ENCODE data around the gene SLC16A6. TPM values are rescaled to one million over a fixed set of nuclear protein-coding genes. Genes with fewer than 3 reads are reported as not detected.

The SLC16A6 gene
- total and polyA plus RNA-seq, 12 donors, result 0.47 to 83.0 (median 2.5) TPM

DNA sequence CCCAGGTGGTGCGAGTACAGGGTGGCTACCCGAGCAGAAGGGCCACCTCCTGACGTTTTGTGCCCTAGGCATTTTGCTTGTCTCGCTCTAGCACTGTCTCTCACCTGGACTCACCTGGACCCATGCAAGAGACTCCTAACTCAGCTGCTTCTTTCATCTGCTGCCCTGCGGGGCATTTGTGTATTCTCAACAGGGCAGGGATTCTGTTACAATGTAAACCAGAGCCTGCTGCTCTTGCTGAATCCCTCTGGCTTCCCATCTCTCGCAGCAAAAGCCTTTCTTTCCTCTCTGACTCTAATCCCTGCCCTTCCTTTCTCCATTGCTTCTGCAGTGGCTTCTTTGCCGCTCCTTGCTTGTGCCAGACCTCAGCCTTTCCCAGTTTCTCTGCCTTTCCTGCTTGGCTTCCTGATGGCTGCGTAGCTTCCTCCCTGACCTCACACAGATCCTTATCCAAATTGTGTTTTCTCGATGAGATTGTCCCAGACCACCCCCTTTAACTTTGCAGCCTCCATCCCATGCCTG is 10.6 kb upstream of the SLC16A6 start:
- Histone ChIP-seq H3K4me1 (replicated peaks in 1 of 2) (peaks cover 7% of the 10 kb centered on the region in 2 donors), H3K9me3 (replicated peaks in 1 of 3) (no peaks in the 10 kb centered on the region), H3K27ac (peak overlapping the region in 1 of 5 donors; percentile 52), H3K4me3 (no peak overlapping the region), H3K36me3 (replicated peaks in 1 of 2) (no peaks in the 10 kb centered on the region), H3K27me3 (no peaks in the 10 kb centered on the region)
- intact Hi-C loops (cut with DNase I), result no loop called here
- no peak for DNase-seq
- no peak for TF ChIP-seq POLR2A (IDR thresholded peaks at IDR 0.05)
- TF ChIP-seq, protein P1, sequence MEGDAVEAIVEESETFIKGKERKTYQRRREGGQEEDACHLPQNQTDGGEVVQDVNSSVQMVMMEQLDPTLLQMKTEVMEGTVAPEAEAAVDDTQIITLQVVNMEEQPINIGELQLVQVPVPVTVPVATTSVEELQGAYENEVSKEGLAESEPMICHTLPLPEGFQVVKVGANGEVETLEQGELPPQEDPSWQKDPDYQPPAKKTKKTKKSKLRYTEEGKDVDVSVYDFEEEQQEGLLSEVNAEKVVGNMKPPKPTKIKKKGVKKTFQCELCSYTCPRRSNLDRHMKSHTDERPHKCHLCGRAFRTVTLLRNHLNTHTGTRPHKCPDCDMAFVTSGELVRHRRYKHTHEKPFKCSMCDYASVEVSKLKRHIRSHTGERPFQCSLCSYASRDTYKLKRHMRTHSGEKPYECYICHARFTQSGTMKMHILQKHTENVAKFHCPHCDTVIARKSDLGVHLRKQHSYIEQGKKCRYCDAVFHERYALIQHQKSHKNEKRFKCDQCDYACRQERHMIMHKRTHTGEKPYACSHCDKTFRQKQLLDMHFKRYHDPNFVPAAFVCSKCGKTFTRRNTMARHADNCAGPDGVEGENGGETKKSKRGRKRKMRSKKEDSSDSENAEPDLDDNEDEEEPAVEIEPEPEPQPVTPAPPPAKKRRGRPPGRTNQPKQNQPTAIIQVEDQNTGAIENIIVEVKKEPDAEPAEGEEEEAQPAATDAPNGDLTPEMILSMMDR (IDR thresholded peaks at IDR 0.05), result no peak
- 81 to 86% (median 82%) methylated on average over 9 of the region's 9 CpGs for WGBS, 4 donors

GRCh38 chr17:68299817-68300216 is 8.9 kb upstream of the SLC16A6 start:
- no peak overlapping the region for H3K27ac ChIP-seq
- peaks cover 7% of the 10 kb centered on the region in 2 donors for H3K4me1 ChIP-seq (replicated peaks in 1 of 2)
- no peak overlapping the region for H3K4me3 ChIP-seq
- H3K27me3 ChIP-seq, result no peaks in the 10 kb centered on the region
- TF ChIP-seq POLR2A (IDR thresholded peaks at IDR 0.05), result no peak
- TF ChIP-seq, protein P1 (IDR thresholded peaks at IDR 0.05), result no peak
- DNase-seq, result no peak
- H3K9me3 ChIP-seq (replicated peaks in 1 of 3), result no peaks in the 10 kb centered on the region
- H3K36me3 ChIP-seq (replicated peaks in 1 of 2), result no peaks in the 10 kb centered on the region
- intact Hi-C loops (cut with DNase I), result loop anchor here in 1 of 2 donors (10.0 kb wide), 1 partner anchor 85 kb away; no protein-coding TSS in a partner anchor
- 96 to 100% (median 98%) methylated on average over 2 to 3 of the region's 3 CpGs for WGBS, 4 donors

- intact Hi-C loops (cut with DNase I), result loop anchor here in 1 of 2 donors (10.0 kb wide), 1 partner anchor 86 kb away; no protein-coding TSS in a partner anchor
- H3K36me3 ChIP-seq (replicated peaks in 1 of 2), result no peaks in the 10 kb centered on the region
- TF ChIP-seq POLR2A (IDR thresholded peaks at IDR 0.05), result no peak
- TF ChIP-seq, protein P1 (IDR thresholded peaks at IDR 0.05), result no peak
- H3K4me1 ChIP-seq (replicated peaks in 1 of 2), result peaks cover 7% of the 10 kb centered on the region in 2 donors
- H3K27ac ChIP-seq, result no peak overlapping the region
- DNase-seq, result no peak
- H3K9me3 ChIP-seq (replicated peaks in 1 of 3), result no peaks in the 10 kb centered on the region
- no peak overlapping the region for H3K4me3 ChIP-seq
- H3K27me3 ChIP-seq, result no peaks in the 10 kb centered on the region
These were observed 7.7 kb upstream of the SLC16A6 start for GRCh38 chr17:68298601-68299000.

- no peaks in the 10 kb centered on the region for H3K36me3 ChIP-seq (replicated peaks in 1 of 2)
- 70 to 80% (median 74%) methylated on average over 4 of the region's 4 CpGs for WGBS, 4 donors
- H3K27ac ChIP-seq, result no peak overlapping the region
- no peaks in the 10 kb centered on the region for H3K27me3 ChIP-seq
- no peaks in the 10 kb centered on the region for H3K9me3 ChIP-seq (replicated peaks in 1 of 3)
- H3K4me3 ChIP-seq, result no peak overlapping the region
- peaks cover 5 to 7% of the 10 kb centered on the region in 2 donors for H3K4me1 ChIP-seq (replicated peaks in 1 of 2)
- intact Hi-C loops (cut with DNase I), result loop anchor here in 1 of 2 donors (10.0 kb wide), 1 partner anchor 88 kb away; no protein-coding TSS in a partner anchor
- DNase-seq, result no peak
- no peak for TF ChIP-seq POLR2A (IDR thresholded peaks at IDR 0.05)
- TF ChIP-seq, protein P1 (IDR thresholded peaks at IDR 0.05), result no peak
These were observed 6.3 kb upstream of the SLC16A6 start for GRCh38 chr17:68297195-68297594.

All from adrenal gland (tissue), 12 donors.